ENCODE data around the gene RUNX2. TPM values are rescaled to one million over a fixed set of nuclear protein-coding genes. Genes with fewer than 3 reads are reported as not detected.

Gene RUNX2
- total RNA-seq, 1 donor from 2014 or later = not detected

GRCh38 chr6:45614488-45615285 lies 286.6 kb downstream of the RUNX2 start:
- no peak for DNase-seq (ENCODE audit: low read depth in 2 of 2)

- DNase-seq (ENCODE audit: low read depth in 2 of 2) = no peak
Measured at GRCh38 chr6:45616209-45616608, 288.1 kb downstream of the RUNX2 start.

GRCh38 chr6:45617441-45617840 lies 289.3 kb downstream of the RUNX2 start:
- peak in 1 of 2 donors; percentile 22 for DNase-seq (ENCODE audit: low read depth in 2 of 2)

- DNase-seq (ENCODE audit: low read depth in 2 of 2) = no peak
Measured at GRCh38 chr6:45618259-45618658, 290.1 kb downstream of the RUNX2 start.

GRCh38 chr6:45619211-45619760 lies 291.2 kb downstream of the RUNX2 start:
- DNase-seq (ENCODE audit: low read depth in 2 of 2) = no peak

- DNase-seq (ENCODE audit: low read depth in 2 of 2) = peak in 1 of 2 donors; percentile 23
Measured at GRCh38 chr6:45619994-45620471, 291.9 kb downstream of the RUNX2 start.

GRCh38 chr6:45624228-45624627 lies 296.1 kb downstream of the RUNX2 start:
- no peak for DNase-seq (ENCODE audit: low read depth in 2 of 2)

GRCh38 chr6:45625191-45625664 lies 297.1 kb downstream of the RUNX2 start:
- no peak for DNase-seq (ENCODE audit: low read depth in 2 of 2)

- no peak for DNase-seq (ENCODE audit: low read depth in 2 of 2)
Measured at GRCh38 chr6:45626087-45626891, 298.2 kb downstream of the RUNX2 start.

GRCh38 chr6:45630314-45630713 lies 302.2 kb downstream of the RUNX2 start:
- DNase-seq (ENCODE audit: low read depth in 2 of 2) = no peak

GRCh38 chr6:45630801-45631200 lies 302.7 kb downstream of the RUNX2 start:
- DNase-seq (ENCODE audit: low read depth in 2 of 2) = no peak

- no peak for DNase-seq (ENCODE audit: low read depth in 2 of 2)
Measured at GRCh38 chr6:45631396-45631795, 303.3 kb downstream of the RUNX2 start.

- DNase-seq (ENCODE audit: low read depth in 2 of 2) = no peak
Measured at GRCh38 chr6:45633272-45633908, 305.3 kb downstream of the RUNX2 start.

- no peak for DNase-seq (ENCODE audit: low read depth in 2 of 2)
Measured at GRCh38 chr6:45634231-45634630, 306.1 kb downstream of the RUNX2 start.

GRCh38 chr6:45635284-45635867 lies 307.2 kb downstream of the RUNX2 start:
- no peak for DNase-seq (ENCODE audit: low read depth in 2 of 2)

- no peak for DNase-seq (ENCODE audit: low read depth in 2 of 2)
Measured at GRCh38 chr6:45637056-45637455, 308.9 kb downstream of the RUNX2 start.

- DNase-seq (ENCODE audit: low read depth in 2 of 2) = no peak
Measured at GRCh38 chr6:45637611-45638257, 309.6 kb downstream of the RUNX2 start.

- no peak for DNase-seq (ENCODE audit: low read depth in 2 of 2)
Measured at GRCh38 chr6:45640081-45640491, 312.0 kb downstream of the RUNX2 start.

- no peak for DNase-seq (ENCODE audit: low read depth in 2 of 2)
Measured at GRCh38 chr6:45640811-45641210, 312.7 kb downstream of the RUNX2 start.

- DNase-seq (ENCODE audit: low read depth in 2 of 2) = no peak
Measured at GRCh38 chr6:45642331-45643125, 314.4 kb downstream of the RUNX2 start.
